ENCODE data around the gene KIAA1671. TPM values are rescaled to one million over a fixed set of nuclear protein-coding genes. Genes with fewer than 3 reads are reported as not detected.

The KIAA1671 gene
- total and polyA plus RNA-seq, 9 of the 15 experiments (the other 6 are each of a cell fraction or from before 2014, with no cell fraction given) = under 0.01 to 0.11 (median 0.02) TPM; not detected in 5

DNA sequence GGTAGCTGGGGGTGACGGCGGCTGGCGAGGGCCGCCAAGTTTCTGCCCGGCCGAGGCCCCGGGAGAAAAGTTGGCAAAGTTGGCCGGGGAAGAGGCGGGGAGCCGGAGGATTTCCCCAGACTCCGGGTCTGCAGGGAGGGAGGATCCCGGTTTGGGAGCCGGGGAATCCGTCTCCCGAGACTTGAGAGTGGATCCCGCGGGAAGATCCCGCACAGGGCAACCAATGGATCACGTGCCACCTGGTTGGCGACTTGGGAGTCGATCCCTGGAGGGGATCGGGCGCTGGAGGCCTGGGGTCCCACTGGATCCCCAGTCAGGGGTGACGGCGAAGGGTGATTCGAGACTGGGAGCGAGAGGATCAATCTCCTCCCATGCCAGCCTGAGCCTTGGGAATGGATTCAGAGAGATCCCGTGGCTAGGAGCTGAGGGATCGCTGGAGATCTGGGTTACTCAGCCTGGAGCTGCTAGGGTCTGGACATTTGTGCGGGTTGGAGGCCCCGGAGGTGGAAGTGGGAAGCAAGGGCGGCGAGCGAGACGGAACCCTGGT lies 394 bp downstream of the KIAA1671 start:
- 34% methylated on average over 17 of the region's 35 CpGs for WGBS (ENCODE audit: insufficient coverage, low coverage, missing lambda C conversion rate)
- H2AFZ ChIP-seq (ENCODE audit: low read depth, low read length) = no peak overlapping the region
- no TSS peak for BruUV-seq (replicated peaks)
- FAIRE-seq = no peak
- peak overlapping the region; percentile 41 for H3K4me3 ChIP-seq
- no peak overlapping the region; a peak in 1 of 4 replicates for H3K9ac ChIP-seq (ENCODE audit: insufficient read depth in 1 of 2, low read depth in 2 of 2, low read length in 2 of 2)
- in situ Hi-C loops (cut with MboI) (no loop called here), intact Hi-C loops (cut with micrococcal nuclease) (loop anchor here (5.0 kb wide), 1 partner anchor 94 kb away; no protein-coding TSS in a partner anchor)
- H3K27me3 ChIP-seq (ENCODE audit: control insufficient read depth in 2 of 2, insufficient read depth in 2 of 2, low read length in 2 of 2) = peaks cover 0 to 27% of the 10 kb centered on the region in 2 experiments; a peak in 2 of 5 replicates
- H3K27ac ChIP-seq (ENCODE audit: extremely low read depth, low read depth, low read length) = no peak overlapping the region
- H4K20me1 ChIP-seq (replicated peaks; ENCODE audit: control insufficient read depth, insufficient read depth, low read length) = no peaks in the 10 kb centered on the region
- H3K4me2 ChIP-seq (ENCODE audit: insufficient read depth, low read length) = no peak overlapping the region
- H3K79me2 ChIP-seq (ENCODE audit: control insufficient read depth, insufficient read depth, low read length) = no peaks in the 10 kb centered on the region
- peaks cover 0 to 17% of the 10 kb centered on the region in 2 experiments; a peak in 3 of 5 replicates for H3K4me1 ChIP-seq (replicated peaks in 1 of 2; ENCODE audit: control insufficient read depth in 2 of 2, insufficient read depth in 2 of 2, low read length in 2 of 2)
- H3K9me3 ChIP-seq (replicated peaks; ENCODE audit: control insufficient read depth, insufficient read depth, low read depth, low read length) = no peaks in the 10 kb centered on the region
- no peak for DNase-seq (ENCODE audit: extremely low read depth in 1 of 4, low spot score in 3 of 4)
- no peak for TF ChIP-seq NCOA2 (IDR thresholded peaks at IDR 0.05; ENCODE audit: partially characterized antibody in 2 of 2)
- no peak for TF ChIP-seq RBM22 (IDR thresholded peaks at IDR 0.05; ENCODE audit: low read depth, low read length, poor library complexity, severe bottlenecking)
- TF ChIP-seq BRF1 (IDR thresholded peaks at IDR 0.05; ENCODE audit: borderline replicate concordance, extremely low read depth, insufficient read length) = no peak
- no peak for TF ChIP-seq ZNF253 (CRISPR knock-in tag; conservative IDR thresholded peaks at IDR 0.05)
- ChIA-PET POLR2A (no interaction called here), CTCF (ENCODE audit: low intra/inter-chr PET ratio) (interaction anchor here (2.0 to 2.1 kb wide), 2 partner anchors 96 to 104 kb away, joined by 11 to 12 read pairs; no protein-coding TSS in a partner anchor)
- H3K36me3 ChIP-seq (ENCODE audit: control insufficient read depth, insufficient read depth, low read length) = no peaks in the 10 kb centered on the region
- no peaks in the 10 kb centered on the region for H3K9me1 ChIP-seq (ENCODE audit: control insufficient read depth, insufficient read depth, low read length)
- ATAC-seq = no peak
